Liver (tissue), 9 donors: ENCODE results near the gene LRP10. TPM values are rescaled to one million over a fixed set of nuclear protein-coding genes. Genes with fewer than 3 reads are reported as not detected.
"Not testable (repeated sequence)": the region's sequence is repeated elsewhere in the genome, so short reads cannot be mapped to it uniquely, and the experiment has no call there.

Source experiments
- DNase-seq: peaks from one replicate; pipeline ENCODE4 v3.0.0-alpha.2; 2017; ENCODE audit warnings: low spot score
- H3K27ac ChIP-seq, 2 donors: one replicate each; pipeline ENCODE4 v1.7.0; 2013; ENCODE audit warnings: inconsistent platforms in 2 of 2, low read length in 2 of 2, control low read depth in 1 of 2, low read depth in 1 of 2, mild to moderate bottlenecking in 1 of 2
- H3K27me3 ChIP-seq, 4 donors: one replicate each; pipeline versions ENCODE4 v1.6.1 to v1.7.0; 2013; ENCODE audit warnings: low read length in 3 of 4, inconsistent platforms in 1 of 4, mild to moderate bottlenecking in 1 of 4, moderate library complexity in 1 of 4; ENCODE audit not compliant: control insufficient read depth in 4 of 4, insufficient read depth in 4 of 4
- H3K36me3 ChIP-seq, 4 donors: one replicate each; pipeline versions ENCODE4 v1.6.1 to v1.7.0; 2013; ENCODE audit warnings: low read length in 3 of 4, mild to moderate bottlenecking in 3 of 4, low read depth in 1 of 4, moderate library complexity in 1 of 4; ENCODE audit not compliant: control insufficient read depth in 4 of 4, insufficient read depth in 3 of 4
- H3K4me1 ChIP-seq, 4 donors: one replicate each; pipeline versions ENCODE4 v1.6.1 to v1.7.0; 2013; ENCODE audit warnings: low read length in 3 of 4, mild to moderate bottlenecking in 3 of 4, moderate library complexity in 1 of 4; ENCODE audit not compliant: control insufficient read depth in 4 of 4, insufficient read depth in 4 of 4
- H3K4me3 ChIP-seq, 3 donors: one replicate each; pipeline versions ENCODE4 v1.6.1 to v1.7.0; 2013; ENCODE audit warnings: low read length in 3 of 3, control low read depth in 1 of 3, low read depth in 1 of 3, mild to moderate bottlenecking in 1 of 3
- H3K9ac ChIP-seq, 2 donors: one replicate each; pipeline ENCODE4 v1.7.0; 2013; ENCODE audit warnings: low read length in 2 of 2, mild to moderate bottlenecking in 2 of 2, moderate library complexity in 2 of 2, control low read depth in 1 of 2, low read depth in 1 of 2
- H3K9me3 ChIP-seq, 4 donors: one replicate each; pipeline versions ENCODE4 v1.6.1 to v1.7.0; 2013; ENCODE audit warnings: low read length in 3 of 4; ENCODE audit not compliant: control insufficient read depth in 4 of 4
- ATF3 ChIP-seq: IDR thresholded peaks from 2 replicates; pipeline ENCODE4 v1.6.1; 2016; ENCODE audit warnings: antibody characterized with exemption
- CTCF ChIP-seq: fragments of 150-350 bp; IDR thresholded peaks from 2 replicates; pipeline ENCODE4 v1.5.1; 2017; ENCODE audit warnings: improper control_type of control experiment, low read depth, low read length; ENCODE audit not compliant: missing input control
- GABPA ChIP-seq, 2 donors: IDR thresholded peaks in 1 of 2; conservative IDR thresholded peaks in 1 of 2; 2 replicates each; pipeline ENCODE4 v1.6.1; 2016; ENCODE audit warnings: antibody characterized with exemption in 2 of 2, mild to moderate bottlenecking in 1 of 2, moderate library complexity in 1 of 2
- HNF4A ChIP-seq, 2 donors: conservative IDR thresholded peaks; 2 replicates each; pipeline ENCODE4 v1.6.1; 2016; ENCODE audit warnings: antibody characterized with exemption in 2 of 2, mild to moderate bottlenecking in 2 of 2
- HNF4G ChIP-seq: IDR thresholded peaks from 2 replicates; pipeline ENCODE4 v1.6.1; 2016; ENCODE audit warnings: antibody characterized with exemption
- JUND ChIP-seq, 2 donors: IDR thresholded peaks; 2 replicates each; pipeline ENCODE4 v1.6.1; 2016; ENCODE audit warnings: antibody characterized with exemption in 2 of 2
- NR2F2 ChIP-seq: IDR thresholded peaks from 2 replicates; pipeline ENCODE4 v1.6.1; 2016; ENCODE audit warnings: antibody characterized with exemption
- RAD21 ChIP-seq, 2 donors: IDR thresholded peaks; 2 replicates each; pipeline ENCODE4 v1.6.1; 2016; ENCODE audit warnings: antibody characterized with exemption in 2 of 2, mild to moderate bottlenecking in 2 of 2
- REST ChIP-seq: IDR thresholded peaks from 2 replicates; pipeline ENCODE4 v1.6.1; 2016; ENCODE audit warnings: antibody characterized with exemption, mild to moderate bottlenecking
- RXRA ChIP-seq, 2 donors: IDR thresholded peaks; 2 replicates each; pipeline ENCODE4 v1.6.1; 2017 to 2018; ENCODE audit warnings: antibody characterized with exemption in 2 of 2, mild to moderate bottlenecking in 1 of 2
- SP1 ChIP-seq: IDR thresholded peaks from 2 replicates; pipeline ENCODE4 v1.6.1; 2018; ENCODE audit warnings: antibody characterized with exemption, mild to moderate bottlenecking
- TAF1 ChIP-seq: conservative IDR thresholded peaks from 2 replicates; pipeline ENCODE4 v1.6.1; 2016; ENCODE audit warnings: antibody characterized with exemption, mild to moderate bottlenecking
- ZBTB33 ChIP-seq: IDR thresholded peaks from 2 replicates; pipeline ENCODE4 v1.6.1; 2016; ENCODE audit warnings: antibody characterized with exemption
- WGBS: extraction: QIAGEN DNeasy Blood & Tissue Kit; methylation state at CpG from one replicate; pipeline ENCODE4 v1.1.7; 2013; 5-methylcytosine and 5-hydroxymethylcytosine counted together
- polyA plus RNA-seq, 2 donors: library from polyadenylated mRNA; stranded (reverse) in 1 of 2; unstranded in 1 of 2; fragments of 200-250 nt in 1 of 2; fragments of >200 nt in 1 of 2; fragmentation: Nextera tagmentation in 1 of 2; extraction: Ambion mirVana in 1 of 2; gene quantifications; one replicate each; pipeline versions ENCODE4 v1.2.1 to v1.2.3, GENCODE V29; 2013 to 2015
- total RNA-seq, 2 donors: library from RNA; depleted of rRNA; stranded (reverse); fragments of >200 nt; gene quantifications; one replicate each; pipeline ENCODE4 v1.2.3, GENCODE V29; 2014
- donor health status: healthy.
- donor health status: healthy.
- donor health status: healthy.
- donor health status: healthy.
- donor health status: healthy.

The LRP10 gene
- total and polyA plus RNA-seq, 4 donors, result 19.5 to 61.7 (median 31.3) TPM

GRCh38 chr14:22908601-22909000 is 37.1 kb downstream of the LRP10 start:
- H3K36me3 ChIP-seq, result peaks cover 15 to 51% (median 42%) of the 10 kb centered on the region in 4 donors
- H3K9ac ChIP-seq, result no peak overlapping the region
- no peak overlapping the region for H3K4me3 ChIP-seq
- 81% methylated on average over 8 of the region's 8 CpGs for WGBS
- TF ChIP-seq SP1, result no peak
- TF ChIP-seq ZBTB33, result no peak
- H3K9me3 ChIP-seq, result no peaks in the 10 kb centered on the region
- H3K27ac ChIP-seq, result no peak overlapping the region
- no peak for DNase-seq
- H3K4me1 ChIP-seq, result peaks cover 7 to 14% (median 11%) of the 10 kb centered on the region in 4 donors
- no peaks in the 10 kb centered on the region for H3K27me3 ChIP-seq

GRCh38 chr14:22910916-22911315 is 39.4 kb downstream of the LRP10 start:
- Histone ChIP-seq H3K9me3 (no peaks in the 10 kb centered on the region), H3K4me3 (no peak overlapping the region), H3K4me1 (peaks cover 2 to 8% (median 4%) of the 10 kb centered on the region in 4 donors), H3K27me3 (no peaks in the 10 kb centered on the region), H3K9ac (no peak overlapping the region), H3K27ac (no peak overlapping the region), H3K36me3 (peaks cover 11 to 31% (median 23%) of the 10 kb centered on the region in 4 donors)
- no peak for DNase-seq
- 95% methylated on average over 5 of the region's 5 CpGs for WGBS
- TF ChIP-seq RAD21 (IDR thresholded peaks at IDR 0.05) (no peak), CTCF (no peak), HNF4G (no peak), NR2F2 (no peak), RXRA (IDR thresholded peaks at IDR 0.05) (no peak), TAF1 (no peak), SP1 (no peak)

- not testable (repeated sequence) for H3K36me3 ChIP-seq, H3K9ac ChIP-seq, H3K9me3 ChIP-seq, DNase-seq, H3K4me3 ChIP-seq, H3K27me3 ChIP-seq, H3K27ac ChIP-seq
- H3K4me1 ChIP-seq, result peaks cover 10 to 33% (median 21%) of the 10 kb centered on the region in 4 donors
- 93% methylated on average over 4 of the region's 4 CpGs for WGBS
Observed at GRCh38 chr14:22914836-22915235, 43.3 kb downstream of the LRP10 start.

GRCh38 chr14:22915886-22916521 is 44.5 kb downstream of the LRP10 start:
- DNase-seq, result no peak
- Histone ChIP-seq H3K4me1 (peaks cover 10 to 33% (median 21%) of the 10 kb centered on the region in 4 donors), H3K9me3 (no peaks in the 10 kb centered on the region), H3K27ac (peak overlapping the region; percentile 52 to 100), H3K27me3 (no peaks in the 10 kb centered on the region), H3K4me3 (no peak overlapping the region), H3K36me3 (peaks cover 5 to 9% (median 6%) of the 10 kb centered on the region in 4 donors), H3K9ac (no peak overlapping the region)
- 62% methylated on average over 8 of the region's 8 CpGs for WGBS
- TF ChIP-seq RXRA (IDR thresholded peaks at IDR 0.05) (peak; percentile 71 to 83), ATF3 (peak; percentile 18), GABPA (IDR thresholded peaks at IDR 0.05 in 1 of 2, conservative IDR thresholded peaks at IDR 0.05 in 1 of 2) (peak in 1 of 2 donors; percentile 30), JUND (IDR thresholded peaks at IDR 0.05) (peak; percentile 36 to 58), HNF4A (conservative IDR thresholded peaks at IDR 0.05) (peak; percentile 65 to 68), REST (no peak)
